KBM-7 (cell line): Measurements from ENCODE around the gene FAM163B.
A peak's percentile ranks its signal among the peaks of the same experiment; 100 is the strongest.

ENCODE experiments used
- DNase-seq: peaks from one replicate; pipeline ENCODE4 v3.0.0-alpha.2; 2015
- in situ Hi-C: fragments of 300-500 bp; cut with MboI; formaldehyde crosslinking; loops from 2 replicates; pipeline ENCODE4 v1.14.3; 2020; ENCODE audit warnings: low sequenced_read_pairs, low pct_unique_long_range_greater_than_20kb, mixed read lengths

Gene FAM163B

GRCh38 chr9:133538851-133539833 is 70.0 kb downstream of the FAM163B start:
- no peak for DNase-seq
- in situ Hi-C loops, result loop anchor here (25.0 kb wide), 1 partner anchor 448 kb away; the partner anchor contains the start of gene VAV2

DNA sequence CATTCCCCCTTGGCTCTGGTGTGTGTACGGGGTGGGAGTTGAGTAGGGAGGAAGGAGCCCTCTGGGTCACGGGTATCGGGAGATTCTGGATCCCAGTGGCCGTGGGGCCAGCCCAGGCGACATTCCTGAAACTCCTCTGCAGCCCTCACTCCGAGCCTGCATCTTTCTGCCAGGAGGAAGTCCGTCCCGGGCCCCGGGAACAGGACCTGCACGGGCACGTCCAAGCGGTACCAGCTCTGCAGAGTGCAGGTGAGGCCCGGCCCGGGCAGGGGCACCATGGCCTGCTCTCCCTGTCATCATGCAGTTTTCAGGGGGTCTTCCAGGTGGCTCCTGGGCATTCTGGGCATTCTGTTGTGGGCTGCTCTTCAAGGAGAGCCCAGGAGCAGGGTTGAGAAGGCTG is 71.0 kb downstream of the FAM163B start:
- in situ Hi-C loops, result loop anchor here (25.0 kb wide), 1 partner anchor 449 kb away; the partner anchor contains the start of gene VAV2
- DNase-seq, result no peak

DNA sequence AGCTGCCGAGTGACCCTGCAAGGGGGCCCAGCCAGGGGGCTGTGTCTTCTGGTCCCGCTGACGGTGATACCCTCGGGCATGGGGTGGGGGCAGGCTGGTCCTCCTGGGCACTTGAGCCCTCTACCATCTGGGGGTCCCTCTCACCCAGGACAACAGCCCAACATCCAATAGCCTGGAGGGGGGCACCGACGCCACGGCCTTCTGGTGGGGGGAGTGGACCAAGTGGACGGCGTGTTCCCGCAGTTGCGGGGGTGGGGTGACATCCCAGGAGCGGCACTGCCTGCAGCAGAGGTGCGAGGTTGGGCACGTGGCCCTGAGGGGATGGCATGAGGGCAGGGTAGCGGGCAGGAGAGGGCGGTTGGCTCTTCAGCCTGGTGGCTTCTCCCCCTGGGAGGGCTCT is 71.9 kb downstream of the FAM163B start:
- in situ Hi-C loops, result loop anchor here (25.0 kb wide), 1 partner anchor 450 kb away; the partner anchor contains the start of gene VAV2
- DNase-seq, result no peak

DNA sequence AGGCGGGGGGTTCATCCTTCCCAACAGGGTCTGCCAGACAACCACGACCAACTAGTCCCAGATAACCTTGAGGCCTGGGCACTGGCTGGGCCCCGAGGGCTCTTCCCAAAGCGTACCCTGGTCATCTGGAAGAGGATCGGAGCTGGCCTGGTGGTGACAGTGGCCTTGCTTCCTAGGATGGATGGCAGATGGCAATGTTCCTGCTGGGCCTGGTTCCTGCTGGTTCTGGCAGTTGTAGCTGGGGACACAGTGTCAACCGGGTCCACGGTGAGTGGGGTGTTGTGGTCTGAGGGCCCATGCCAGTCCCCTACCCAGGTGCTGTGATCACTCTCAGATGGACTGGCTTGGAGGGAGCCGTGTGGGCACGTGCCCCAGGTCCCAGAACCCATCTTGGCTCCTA is 72.7 kb downstream of the FAM163B start:
- no peak for DNase-seq
- in situ Hi-C loops, result loop anchor here (25.0 kb wide), 1 partner anchor 451 kb away; the partner anchor contains the start of gene VAV2

DNA sequence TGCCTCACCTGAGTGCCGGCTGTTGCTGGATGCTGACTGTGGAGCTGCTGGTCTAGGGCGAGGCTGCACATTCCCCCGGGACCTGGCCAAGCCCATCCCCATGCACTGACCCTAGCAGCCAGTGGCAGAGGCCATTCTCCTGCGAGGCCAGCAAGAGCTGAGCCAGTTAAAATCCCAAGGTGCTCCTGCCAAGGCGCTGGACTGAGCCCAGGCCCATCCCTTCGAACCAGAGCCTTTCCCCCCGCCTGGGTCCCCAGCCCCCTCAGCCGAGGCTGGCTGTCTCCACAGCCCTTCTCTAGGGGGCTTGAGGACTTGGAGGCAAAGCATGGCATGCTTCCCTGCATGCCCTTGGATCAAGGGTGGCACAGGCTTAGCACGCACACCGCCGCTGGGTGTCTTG is 73.1 kb downstream of the FAM163B start:
- no peak for DNase-seq
- in situ Hi-C loops, result loop anchor here (25.0 kb wide), 1 partner anchor 451 kb away; the partner anchor contains the start of gene VAV2

GRCh38 chr9:133535306-133535877 is 73.8 kb downstream of the FAM163B start:
- DNase-seq, result no peak
- in situ Hi-C loops, result loop anchor here (25.0 kb wide), 1 partner anchor 452 kb away; the partner anchor contains the start of gene VAV2

GRCh38 chr9:133534346-133535291 is 74.6 kb downstream of the FAM163B start, which contains the start of gene ADAMTSL2:
Gene ADAMTSL2 (plus strand): TSS chr9:133534704. CDS start chr9:133536713, 2,009 bp downstream.
- DNase-seq, result peak; percentile 21
- in situ Hi-C loops, result loop anchor here (25.0 kb wide), 1 partner anchor 453 kb away; the partner anchor contains the start of gene VAV2

DNA sequence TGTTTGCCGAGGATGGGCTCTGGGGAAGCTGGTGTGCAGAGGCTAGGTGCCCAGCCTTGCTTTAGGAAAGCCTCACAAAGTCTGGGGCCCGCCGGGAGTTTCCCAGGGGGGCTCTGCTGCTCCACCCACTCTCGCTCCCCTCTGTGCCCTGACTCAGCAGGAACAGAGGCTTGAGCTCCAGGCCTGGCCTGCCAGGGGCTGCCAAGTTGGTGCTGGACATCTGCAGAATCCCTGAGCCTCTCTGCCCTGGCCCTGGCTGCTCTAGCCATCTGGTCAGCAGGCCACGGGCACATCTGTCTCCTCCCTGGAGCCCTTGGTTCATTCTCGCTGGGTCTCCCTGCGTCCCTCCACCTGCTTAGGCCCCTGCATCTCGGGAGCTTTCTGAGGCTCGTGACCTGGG is 75.3 kb downstream of the FAM163B start:
- in situ Hi-C loops, result loop anchor here (25.0 kb wide), 1 partner anchor 453 kb away; the partner anchor contains the start of gene VAV2
- DNase-seq, result no peak

DNA sequence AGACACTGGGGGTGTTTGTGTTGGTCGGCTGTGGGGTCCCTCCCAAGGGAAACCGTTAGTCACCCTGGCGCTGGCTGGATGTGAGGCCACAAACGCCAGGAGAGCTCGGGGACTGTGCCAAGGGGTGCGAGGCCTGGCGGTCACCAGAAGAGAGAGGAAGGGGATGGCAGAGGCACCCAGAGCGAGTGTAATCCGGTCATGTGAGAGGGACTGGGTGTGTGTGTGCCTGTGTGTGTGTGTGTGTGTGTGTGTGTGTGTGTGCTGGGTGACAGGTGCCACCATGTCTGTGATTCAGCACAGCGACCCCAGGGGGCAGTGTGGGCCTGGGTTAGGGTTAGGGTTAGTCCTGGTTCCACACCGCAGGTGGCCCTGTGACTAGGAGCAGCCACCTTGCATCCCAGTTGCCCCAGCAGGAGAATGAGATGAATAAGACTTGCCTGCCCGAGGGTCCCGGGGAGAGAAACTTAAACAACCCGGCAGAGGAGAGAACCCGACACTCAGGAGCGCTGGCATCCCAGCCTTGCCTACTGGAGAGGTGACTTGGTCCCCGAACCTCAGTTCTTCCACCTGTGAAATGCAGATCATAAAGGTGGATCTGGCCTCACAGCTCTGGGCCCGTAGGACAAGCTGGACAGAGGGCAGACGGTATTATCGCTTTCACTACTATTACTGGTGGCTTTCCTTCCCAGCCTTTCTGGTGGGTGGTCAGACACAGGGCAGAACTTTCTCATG is 76.1 kb downstream of the FAM163B start:
- DNase-seq, result peak; percentile 80
- in situ Hi-C loops, result loop anchor here (25.0 kb wide), 1 partner anchor 454 kb away; the partner anchor contains the start of gene VAV2

GRCh38 chr9:133531293-133531692 is 77.9 kb downstream of the FAM163B start:
- DNase-seq, result no peak
- in situ Hi-C loops, result loop anchor here (25.0 kb wide), 1 partner anchor 456 kb away; the partner anchor contains the start of gene VAV2

GRCh38 chr9:133529874-133530273 is 79.3 kb downstream of the FAM163B start:
- DNase-seq, result no peak
- in situ Hi-C loops, result loop anchor here (25.0 kb wide), 1 partner anchor 457 kb away; the partner anchor contains the start of gene VAV2

DNA sequence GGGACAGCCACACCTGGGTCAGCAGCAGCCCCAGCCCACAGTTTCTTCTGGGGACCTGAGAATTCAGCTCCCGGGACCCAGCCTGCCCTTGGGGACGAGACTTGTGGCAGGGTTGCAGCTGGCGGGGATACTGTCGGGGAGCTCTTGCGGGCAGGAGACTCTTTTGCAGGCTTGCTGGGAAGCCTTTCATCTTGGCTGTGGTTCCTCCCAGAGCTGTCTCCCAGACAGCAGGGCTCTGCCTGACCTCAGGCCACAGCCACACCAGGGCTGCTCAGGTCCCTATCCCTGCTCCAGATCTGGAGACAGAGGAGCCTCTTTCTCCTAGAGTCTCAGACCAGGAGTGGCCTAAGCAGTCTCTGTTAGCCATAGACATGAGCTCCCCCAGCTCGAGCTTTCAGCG is 79.7 kb downstream of the FAM163B start:
- in situ Hi-C loops, result loop anchor here (25.0 kb wide), 1 partner anchor 458 kb away; the partner anchor contains the start of gene VAV2
- no peak for DNase-seq

DNA sequence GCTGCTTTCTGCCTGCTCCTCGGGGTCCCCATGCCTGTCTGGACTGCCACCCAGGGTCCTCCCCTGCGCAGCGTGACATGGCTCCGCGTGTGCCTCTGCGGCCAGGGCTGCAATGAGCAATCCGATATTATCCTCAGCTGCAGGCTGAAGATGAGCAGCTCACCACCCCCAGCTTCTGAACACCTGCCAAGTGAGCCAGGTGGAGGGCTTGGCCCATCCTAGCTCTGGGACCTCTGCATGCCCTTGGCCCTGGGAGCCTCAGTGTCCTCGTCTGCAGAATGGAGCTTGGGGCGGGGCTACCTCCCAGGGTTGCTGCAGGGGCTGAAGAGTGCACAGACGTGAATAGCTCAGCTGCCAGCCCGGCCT is 80.3 kb downstream of the FAM163B start:
- in situ Hi-C loops, result loop anchor here (25.0 kb wide), 1 partner anchor 458 kb away; the partner anchor contains the start of gene VAV2
- DNase-seq, result no peak

DNA sequence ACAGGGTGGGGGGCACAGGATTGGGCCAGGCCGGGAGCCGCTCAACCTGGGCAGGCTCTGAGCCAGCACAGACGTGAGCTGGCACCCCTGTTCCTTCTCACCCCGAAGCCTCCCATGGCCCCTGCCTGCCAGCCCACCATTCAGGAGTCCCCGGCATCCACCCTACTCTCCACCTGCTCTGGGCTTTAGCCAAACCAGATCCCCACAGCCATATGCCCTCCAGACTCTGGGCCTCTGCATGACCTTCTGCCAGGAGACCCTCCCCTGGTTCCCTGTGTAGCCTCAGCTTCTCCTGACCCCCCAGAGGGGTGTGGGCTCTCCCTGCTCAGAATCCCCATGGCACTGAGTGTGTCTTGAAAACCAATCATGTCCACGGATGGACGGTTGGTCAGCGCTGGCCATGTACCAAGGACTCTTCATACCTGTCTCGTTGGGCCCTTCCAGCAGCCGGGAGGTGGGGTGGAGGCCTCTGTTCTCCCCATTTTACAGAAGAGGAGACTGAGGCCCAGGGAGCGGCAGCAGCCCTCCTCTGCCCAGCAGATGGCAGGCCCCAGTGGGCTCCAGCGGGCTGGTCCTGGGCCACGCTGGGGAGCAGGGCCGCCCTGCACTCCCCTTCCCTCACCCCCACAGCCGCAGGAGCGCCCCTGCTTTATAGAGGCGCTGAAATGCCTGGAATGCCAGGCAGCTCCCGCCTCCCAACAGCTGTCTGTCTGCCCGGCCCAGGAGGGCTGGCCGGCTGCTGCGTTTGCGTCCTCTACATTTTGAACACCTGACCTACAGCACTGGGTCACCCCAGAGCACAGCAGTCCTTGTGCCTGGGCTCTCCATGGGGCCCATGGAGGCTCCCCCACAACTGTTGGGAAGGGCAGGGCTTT is 81.0 kb downstream of the FAM163B start:
- DNase-seq, result no peak
- in situ Hi-C loops, result loop anchor here (25.0 kb wide), 1 partner anchor 459 kb away; the partner anchor contains the start of gene VAV2

GRCh38 chr9:133527444-133527920 is 81.7 kb downstream of the FAM163B start:
- in situ Hi-C loops, result loop anchor here (25.0 kb wide), 1 partner anchor 460 kb away; the partner anchor contains the start of gene VAV2
- no peak for DNase-seq
